Ishikawa (cell line): ENCODE results near the gene CSKMT.

Source experiments
- CEBPB ChIP-seq: IDR thresholded peaks from 2 replicates; pipeline ENCODE4 v1.6.1; 2012
- CREB1 ChIP-seq: IDR thresholded peaks from 2 replicates; pipeline ENCODE4 v1.6.1; 2012; ENCODE audit warnings: low read depth
- EGR1 ChIP-seq: IDR thresholded peaks from 2 replicates; pipeline ENCODE4 v1.6.1; 2012
- EP300 ChIP-seq: IDR thresholded peaks from 2 replicates; pipeline ENCODE4 v1.6.1; 2012; ENCODE audit warnings: borderline replicate concordance
- FOXM1 ChIP-seq: IDR thresholded peaks from 2 replicates; pipeline ENCODE4 v1.6.1; 2012; ENCODE audit warnings: low read depth, borderline replicate concordance
- MAX ChIP-seq: IDR thresholded peaks from 2 replicates; pipeline ENCODE4 v1.6.1; 2012
- NFIC ChIP-seq: IDR thresholded peaks from 2 replicates; pipeline ENCODE4 v1.6.1; 2012
- RAD21 ChIP-seq: IDR thresholded peaks from 2 replicates; pipeline ENCODE4 v1.6.1; 2012; ENCODE audit warnings: low read depth
- REST ChIP-seq: IDR thresholded peaks from 2 replicates; pipeline ENCODE4 v1.6.1; 2012; ENCODE audit warnings: low read depth, mild to moderate bottlenecking
- TAF1 ChIP-seq: IDR thresholded peaks from 2 replicates; pipeline ENCODE4 v1.6.1; 2012; ENCODE audit warnings: low read depth, mild to moderate bottlenecking
- TCF12 ChIP-seq: IDR thresholded peaks from 2 replicates; pipeline ENCODE4 v1.6.1; 2012; ENCODE audit warnings: low read depth
- TEAD4 ChIP-seq: IDR thresholded peaks from 2 replicates; pipeline ENCODE4 v1.6.1; 2012
- USF1 ChIP-seq: IDR thresholded peaks from 2 replicates; pipeline ENCODE4 v1.6.1; 2012
- YY1 ChIP-seq: IDR thresholded peaks from 2 replicates; pipeline ENCODE4 v1.6.1; 2012; ENCODE audit warnings: low read depth
- ZBTB7A ChIP-seq: IDR thresholded peaks from 2 replicates; pipeline ENCODE4 v1.6.1; 2012; ENCODE audit warnings: low read depth

Gene CSKMT

GRCh38 chr11:62622476-62623089, 42.5 kb upstream of the CSKMT start:
- TF ChIP-seq RAD21 = no peak
- TF ChIP-seq YY1 = no peak

- TF ChIP-seq NFIC (no peak), EP300 (no peak), TEAD4 (no peak), EGR1 (no peak), CEBPB (no peak), RAD21 (no peak), TAF1 (no peak), YY1 (no peak), MAX (no peak), TCF12 (no peak), ZBTB7A (no peak), FOXM1 (no peak), CREB1 (no peak), REST (no peak), USF1 (no peak)
Observed at GRCh38 chr11:62627713-62628112, 37.4 kb upstream of the CSKMT start.

- TF ChIP-seq ZBTB7A (no peak), TAF1 (no peak), EGR1 (no peak), YY1 (no peak), TCF12 (no peak), EP300 (no peak), CREB1 (no peak), CEBPB (no peak), USF1 (no peak), RAD21 (no peak)
Observed at GRCh38 chr11:62632492-62632891, 32.6 kb upstream of the CSKMT start.

- TF ChIP-seq ZBTB7A = no peak
- TF ChIP-seq RAD21 = no peak
- TF ChIP-seq CEBPB = no peak
- TF ChIP-seq USF1 = no peak
- TF ChIP-seq EGR1 = no peak
- TF ChIP-seq YY1 = no peak
- TF ChIP-seq FOXM1 = no peak
- no peak for TF ChIP-seq TEAD4
- TF ChIP-seq TAF1 = no peak
- no peak for TF ChIP-seq MAX
- no peak for TF ChIP-seq EP300
- TF ChIP-seq REST = no peak
- no peak for TF ChIP-seq CREB1
- TF ChIP-seq TCF12 = no peak
- TF ChIP-seq NFIC = no peak
Observed at GRCh38 chr11:62644220-62644619, 20.9 kb upstream of the CSKMT start.

- TF ChIP-seq CREB1 (no peak), REST (no peak), TCF12 (no peak), RAD21 (no peak), YY1 (no peak), NFIC (no peak), CEBPB (no peak), EGR1 (no peak), TAF1 (no peak), MAX (no peak), EP300 (no peak), TEAD4 (no peak), FOXM1 (no peak), USF1 (no peak), ZBTB7A (no peak)
Observed at GRCh38 chr11:62645671-62645945, 19.5 kb upstream of the CSKMT start.
